H1 (cell line): ENCODE measurements around the gene SUDS3. TPM values are rescaled to one million over a fixed set of nuclear protein-coding genes. Genes with fewer than 3 reads are reported as not detected.

Experiments
- CTCF ChIA-PET: fragments of 300-600 bp; sonication (Branson Sonifier 250); formaldehyde crosslinking; loops from one replicate; lab custom pipeline; 2021; ENCODE audit not compliant: partially characterized antibody; lab: Charles Lee
- POLR2A ChIA-PET: fragments of 300-600 bp; sonication (Branson Sonifier 250); formaldehyde crosslinking; loops from one replicate; lab custom pipeline; 2021; ENCODE audit warnings: inconsistent platforms; ENCODE audit not compliant: partially characterized antibody; lab: Charles Lee
- DNase-seq, 2 experiments: peaks; one replicate each; pipeline versions ENCODE4 v3.0.0 to v3.0.0-alpha.2; 2010 to 2022; ENCODE audit warnings: low spot score in 2 of 2, low read depth in 1 of 2, mixed read lengths in 1 of 2
- FAIRE-seq: peaks from 2 replicates; lab custom pipeline; 2011; peaks lifted over from hg19 to GRCh38; lab: Jason Lieb, UNC
- H2AFZ ChIP-seq: 2 replicates; pipeline ENCODE4 v1.8.1; 2012; ENCODE audit warnings: low read length, inconsistent platforms
- H2AK5ac ChIP-seq: 2 replicates; pipeline ENCODE4 v1.6.1; 2013; ENCODE audit warnings: low read depth, low read length
- H2BK120ac ChIP-seq: replicated peaks from 2 replicates; pipeline ENCODE3; 2013; ENCODE audit warnings: low read depth, low read length, inconsistent platforms
- H2BK12ac ChIP-seq: 2 replicates; pipeline ENCODE4 v1.6.1; 2013; ENCODE audit warnings: low read depth, low read length
- H2BK15ac ChIP-seq: 2 replicates; pipeline ENCODE4 v1.6.1; 2013; ENCODE audit warnings: low read length
- H2BK20ac ChIP-seq: 2 replicates; pipeline ENCODE4 v1.6.1; 2013; ENCODE audit warnings: low read length
- H2BK5ac ChIP-seq: 2 replicates; pipeline ENCODE4 v1.6.1; 2013; ENCODE audit warnings: low read depth, low read length
- H3K14ac ChIP-seq: 2 replicates; pipeline ENCODE4 v1.6.1; 2013; ENCODE audit warnings: inconsistent platforms; ENCODE audit not compliant: insufficient read length
- H3K18ac ChIP-seq: 2 replicates; pipeline ENCODE4 v1.6.1; 2013; ENCODE audit warnings: low read length; ENCODE audit errors: extremely low read depth
- H3K23ac ChIP-seq: 2 replicates; pipeline ENCODE4 v1.6.1; 2013; ENCODE audit warnings: inconsistent platforms; ENCODE audit not compliant: insufficient read length
- H3K23me2 ChIP-seq: 2 replicates; pipeline ENCODE4 v1.6.1; 2013; ENCODE audit warnings: low read depth, low read length
- H3K27ac ChIP-seq: 2 replicates; pipeline ENCODE4 v1.6.1; 2011; ENCODE audit warnings: low read depth, low read length, inconsistent platforms
- H3K27me3 ChIP-seq, 4 experiments: replicated peaks in 1 of 4; 1 replicate in 1 of 4; 2 replicates in 3 of 4; pipeline versions ENCODE4 v1.6.1 to v1.8.1; 2011 to 2013; ENCODE audit warnings: low read length in 3 of 4, mild to moderate bottlenecking in 3 of 4, inconsistent platforms in 2 of 4, mixed read lengths in 2 of 4, moderate library complexity in 1 of 4; ENCODE audit not compliant: control insufficient read depth in 3 of 4, insufficient read depth in 3 of 4; ENCODE audit errors: extremely low read depth in 1 of 4
- H3K36me3 ChIP-seq, 4 experiments: 2 replicates each; pipeline versions ENCODE4 v1.6.1 to v1.8.1; 2011 to 2013; ENCODE audit warnings: mild to moderate bottlenecking in 4 of 4, low read length in 3 of 4, moderate library complexity in 2 of 4, control low read depth in 1 of 4, inconsistent platforms in 1 of 4; ENCODE audit not compliant: insufficient read depth in 4 of 4, control insufficient read depth in 2 of 4
- H3K4ac ChIP-seq: replicated peaks from 2 replicates; pipeline ENCODE3; 2013; ENCODE audit warnings: low read length, low read depth, mixed read lengths, inconsistent platforms; ENCODE audit not compliant: insufficient read length
- H3K4me1 ChIP-seq, 4 experiments: replicated peaks in 1 of 4; 1 replicate in 1 of 4; 2 replicates in 3 of 4; pipeline versions ENCODE4 v1.6.1 to v1.8.1; 2011 to 2013; ENCODE audit warnings: low read length in 3 of 4, inconsistent platforms in 2 of 4, mixed read lengths in 1 of 4; ENCODE audit not compliant: insufficient read depth in 4 of 4, control insufficient read depth in 3 of 4
- H3K4me2 ChIP-seq, 2 experiments: 2 replicates each; pipeline versions ENCODE4 v1.6.1 to v1.8.1; 2011 to 2013; ENCODE audit warnings: low read depth in 2 of 2, low read length in 2 of 2, control low read depth in 1 of 2, inconsistent platforms in 1 of 2, mild to moderate bottlenecking in 1 of 2; ENCODE audit not compliant: insufficient read depth in 1 of 2
- H3K4me3 ChIP-seq, 4 experiments: fragments of 200-600, 300-600 bp in 1 of 4; sonication (generic), shearing (Covaris generic), sonication (Bioruptor Twin) in 1 of 4; 2 replicates each; pipeline versions ENCODE4 v1.5.1 to v1.8.1; 2011 to 2016; ENCODE audit warnings: low read length in 4 of 4, low read depth in 3 of 4, control low read depth in 2 of 4, inconsistent platforms in 2 of 4, mild to moderate bottlenecking in 2 of 4, mixed read lengths in 1 of 4, moderate library complexity in 1 of 4; ENCODE audit not compliant: insufficient read depth in 2 of 4; ENCODE audit errors: extremely low read depth in 1 of 4
- H3K56ac ChIP-seq: replicated peaks from 2 replicates; pipeline ENCODE3; 2013; ENCODE audit warnings: low read depth, mild to moderate bottlenecking, mixed read lengths, low read length, inconsistent platforms; ENCODE audit not compliant: insufficient read length
- H3K79me1 ChIP-seq: 2 replicates; pipeline ENCODE4 v1.6.1; 2013; ENCODE audit warnings: low read depth, low read length, control low read depth
- H3K79me2 ChIP-seq, 2 experiments: 2 replicates each; pipeline versions ENCODE4 v1.6.1 to v1.8.1; 2012 to 2013; ENCODE audit warnings: low read length in 2 of 2, mild to moderate bottlenecking in 2 of 2, inconsistent platforms in 1 of 2; ENCODE audit not compliant: insufficient read depth in 2 of 2, control insufficient read depth in 1 of 2
- H3K9ac ChIP-seq, 4 experiments: replicated peaks in 1 of 4; 1 replicate in 1 of 4; 2 replicates in 3 of 4; pipeline versions ENCODE4 v1.6.1 to v1.8.1; 2011 to 2013; ENCODE audit warnings: low read depth in 3 of 4, low read length in 3 of 4, control low read depth in 2 of 4, mild to moderate bottlenecking in 2 of 4, moderate library complexity in 2 of 4, inconsistent platforms in 1 of 4; ENCODE audit errors: extremely low read depth in 1 of 4
- H3K9me3 ChIP-seq, 2 experiments: 2 replicates each; pipeline versions ENCODE4 v1.6.1 to v1.8.1; 2012 to 2013; ENCODE audit warnings: mild to moderate bottlenecking in 2 of 2, moderate library complexity in 2 of 2, control low read depth in 1 of 2, inconsistent platforms in 1 of 2, low read depth in 1 of 2, low read length in 1 of 2, mixed read lengths in 1 of 2; ENCODE audit not compliant: insufficient read depth in 2 of 2
- H4K20me1 ChIP-seq, 2 experiments: replicated peaks in 1 of 2; 2 replicates each; pipeline versions ENCODE3 to v1.8.1; 2011 to 2013; ENCODE audit warnings: inconsistent platforms in 2 of 2, low read length in 2 of 2, mild to moderate bottlenecking in 1 of 2; ENCODE audit not compliant: insufficient read depth in 2 of 2, control insufficient read depth in 1 of 2
- H4K5ac ChIP-seq: 2 replicates; pipeline ENCODE4 v1.6.1; 2013; ENCODE audit warnings: low read length, low read depth, mixed read lengths, inconsistent platforms; ENCODE audit not compliant: insufficient read length
- H4K8ac ChIP-seq: 2 replicates; pipeline ENCODE4 v1.8.0; 2013; ENCODE audit warnings: mild to moderate bottlenecking, moderate library complexity, low read length, inconsistent platforms; ENCODE audit not compliant: insufficient read depth; ENCODE audit errors: extremely low read depth
- H4K91ac ChIP-seq: replicated peaks from 2 replicates; pipeline ENCODE3; 2013; ENCODE audit warnings: low read length, mixed read lengths, inconsistent platforms; ENCODE audit not compliant: insufficient read length
- CREB1 ChIP-seq: IDR thresholded peaks from 2 replicates; pipeline ENCODE4 v1.6.1; 2012; ENCODE audit warnings: inconsistent platforms
- JUN ChIP-seq: IDR thresholded peaks from 2 replicates; pipeline ENCODE4 v1.6.1; 2011; ENCODE audit warnings: low read depth, mild to moderate bottlenecking, improper control_type of control experiment, low read length
- POLR2A ChIP-seq, 2 experiments: IDR thresholded peaks; 1 replicate in 1 of 2; 2 replicates in 1 of 2; pipeline ENCODE4 v1.6.1; 2011; ENCODE audit warnings: low read depth in 2 of 2, low read length in 2 of 2, mild to moderate bottlenecking in 2 of 2; ENCODE audit errors: control extremely low read depth in 1 of 2
- POLR2AphosphoS5 ChIP-seq: IDR thresholded peaks from 2 replicates; pipeline ENCODE4 v1.6.1; 2011; ENCODE audit warnings: low read depth, low read length
- TAF1 ChIP-seq: IDR thresholded peaks from 2 replicates; pipeline ENCODE4 v1.6.1; 2011; ENCODE audit warnings: mild to moderate bottlenecking, low read depth, low read length
- WGBS, 2 experiments: shearing (Covaris generic) in 1 of 2; methylation state at CpG; one replicate each; pipeline versions ENCODE4 v1.1.6 to v1.1.7; 2013 to 2015; ENCODE audit warnings: low lambda C conversion rate in 2 of 2, mixed read lengths in 2 of 2, inconsistent platforms in 1 of 2, low coverage in 1 of 2, missing lambda C conversion rate in 1 of 2; ENCODE audit not compliant: insufficient replicate concordance in 2 of 2, insufficient coverage in 1 of 2, insufficient read length in 1 of 2; ENCODE audit errors: extremely low coverage in 1 of 2, missing lambda C conversion rate in 1 of 2; 5-methylcytosine and 5-hydroxymethylcytosine counted together
- polyA plus RNA-seq, 7 experiments: library from polyadenylated mRNA; depleted of rRNA in 3 of 7; stranded (reverse) in 5 of 7; unstranded in 2 of 7; fragments of >200 nt in 5 of 7; fragments of 200-250 nt in 2 of 7; gene quantifications; 1 replicate in 5 of 7; 2 replicates in 1 of 7; 4 replicates in 1 of 7; pipeline versions ENCODE4 v1.2.1 to v1.2.3, GENCODE V29; 2011 to 2013; ENCODE audit warnings: missing spikeins in 2 of 7, mixed read lengths in 2 of 7
- total RNA-seq: library from RNA; stranded (reverse); fragmentation: NEBNext Ultra II Directional; extraction: Animal tissue kit (Norgen Biotek cat#: 25700); gene quantifications from 2 replicates; pipeline ENCODE4 v1.2.1, GENCODE V29; 2021
- TF ChIP-seq, protein P1 (sequence below): IDR thresholded peaks from 2 replicates; pipeline ENCODE4 v1.6.1; 2012; ENCODE audit warnings: low read length, inconsistent platforms

The SUDS3 gene
- total and polyA plus RNA-seq, 2 of the 8 experiments (the other 6 are each of a cell fraction or from before 2014, with no cell fraction given) = 30.0 to 58.7 TPM

DNA sequence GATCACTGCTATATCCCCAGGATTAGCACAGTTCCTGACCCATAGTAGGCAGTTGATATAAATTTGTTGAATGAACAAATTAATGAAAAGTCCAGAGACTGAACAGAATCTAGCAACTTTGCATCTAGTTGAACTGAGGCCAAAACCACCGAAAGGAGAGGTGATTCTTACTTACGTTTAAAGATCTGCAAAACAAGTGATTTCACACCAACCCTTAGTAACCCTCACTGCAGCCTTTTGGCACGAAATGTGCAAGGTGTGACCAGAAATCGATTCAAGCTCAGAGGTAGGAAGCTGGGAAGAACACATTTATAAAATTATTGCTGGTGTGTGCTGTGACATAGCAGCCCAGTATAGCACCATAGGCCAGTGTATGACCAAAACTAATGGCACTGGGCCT, 70.8 kb downstream of the SUDS3 start:
- no peak overlapping the region for H3K18ac ChIP-seq
- FAIRE-seq = no peak
- H4K91ac ChIP-seq = no peak overlapping the region
- H3K27me3 ChIP-seq = no peaks in the 10 kb centered on the region
- no peak overlapping the region for H2BK120ac ChIP-seq
- H3K4me1 ChIP-seq = no peaks in the 10 kb centered on the region
- H3K36me3 ChIP-seq = no peaks in the 10 kb centered on the region
- H3K4me3 ChIP-seq = no peak overlapping the region
- CTCF ChIA-PET = interaction anchor here (0.6 to 5.2 kb wide), 4 partner anchors 13 to 508 kb away, joined by 3 to 34 read pairs (median 8); no protein-coding TSS in a partner anchor
- H3K9ac ChIP-seq = no peak overlapping the region
- no peak overlapping the region for H2BK12ac ChIP-seq
- no peaks in the 10 kb centered on the region for H3K9me3 ChIP-seq
- no peaks in the 10 kb centered on the region for H3K79me1 ChIP-seq
- no peak for DNase-seq
- H3K4me2 ChIP-seq = no peak overlapping the region
- no peak overlapping the region for H2BK5ac ChIP-seq
- TF ChIP-seq TAF1 (no peak), CREB1 (no peak), JUN (no peak), POLR2A (IDR thresholded peaks at IDR 0.05; ENCODE audit: control extremely low read depth in 1 of 2, low read depth in 2 of 2, low read length in 2 of 2) (no peak), POLR2AphosphoS5 (no peak)
- TF ChIP-seq, protein P1, sequence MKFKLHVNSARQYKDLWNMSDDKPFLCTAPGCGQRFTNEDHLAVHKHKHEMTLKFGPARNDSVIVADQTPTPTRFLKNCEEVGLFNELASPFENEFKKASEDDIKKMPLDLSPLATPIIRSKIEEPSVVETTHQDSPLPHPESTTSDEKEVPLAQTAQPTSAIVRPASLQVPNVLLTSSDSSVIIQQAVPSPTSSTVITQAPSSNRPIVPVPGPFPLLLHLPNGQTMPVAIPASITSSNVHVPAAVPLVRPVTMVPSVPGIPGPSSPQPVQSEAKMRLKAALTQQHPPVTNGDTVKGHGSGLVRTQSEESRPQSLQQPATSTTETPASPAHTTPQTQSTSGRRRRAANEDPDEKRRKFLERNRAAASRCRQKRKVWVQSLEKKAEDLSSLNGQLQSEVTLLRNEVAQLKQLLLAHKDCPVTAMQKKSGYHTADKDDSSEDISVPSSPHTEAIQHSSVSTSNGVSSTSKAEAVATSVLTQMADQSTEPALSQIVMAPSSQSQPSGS = no peak
- H3K23ac ChIP-seq = no peak overlapping the region
- no peak overlapping the region for H2BK15ac ChIP-seq
- H2BK20ac ChIP-seq = no peak overlapping the region
- no peak overlapping the region for H3K4ac ChIP-seq
- no peak overlapping the region for H4K8ac ChIP-seq
- H4K20me1 ChIP-seq = no peaks in the 10 kb centered on the region
- no peak overlapping the region for H3K14ac ChIP-seq
- H3K27ac ChIP-seq = no peak overlapping the region
- no peak overlapping the region for H2AFZ ChIP-seq
- H3K56ac ChIP-seq = no peak overlapping the region
- 97% methylated on average over 4 of the region's 4 CpGs; no CpG with 5 or more reads in 1 of the 2 experiments for WGBS, 2 experiments
- no peaks in the 10 kb centered on the region for H3K23me2 ChIP-seq
- no peaks in the 10 kb centered on the region for H3K79me2 ChIP-seq
- POLR2A ChIA-PET = no interaction called here
- no peak overlapping the region for H2AK5ac ChIP-seq
- H4K5ac ChIP-seq = no peak overlapping the region
